ENCODE results near the gene LCN1.

LCN1 gene

DNA sequence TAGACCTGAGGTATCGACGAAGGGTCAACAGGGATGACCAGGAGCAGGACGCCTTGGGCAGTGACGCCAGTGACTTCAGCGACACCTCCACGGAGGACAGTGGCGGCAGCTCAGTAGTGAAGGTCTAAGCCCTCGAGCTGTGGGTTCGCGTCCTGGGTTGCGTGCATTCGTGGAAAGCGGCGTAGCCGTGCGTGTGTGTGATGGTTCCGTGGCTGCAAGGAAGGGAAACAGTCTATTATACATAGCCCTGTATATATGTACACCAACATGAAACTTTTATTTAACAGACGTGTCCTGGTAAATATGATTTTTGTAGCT is 33.3 kb upstream of the LCN1 start:
- in situ Hi-C loops (cut with HindIII; ENCODE audit: low sequenced_read_pairs) = no loop called here

- in situ Hi-C loops (cut with HindIII; ENCODE audit: low sequenced_read_pairs) = no loop called here
Observed at GRCh38 chr9:135488527-135488926, 32.7 kb upstream of the LCN1 start.

DNA sequence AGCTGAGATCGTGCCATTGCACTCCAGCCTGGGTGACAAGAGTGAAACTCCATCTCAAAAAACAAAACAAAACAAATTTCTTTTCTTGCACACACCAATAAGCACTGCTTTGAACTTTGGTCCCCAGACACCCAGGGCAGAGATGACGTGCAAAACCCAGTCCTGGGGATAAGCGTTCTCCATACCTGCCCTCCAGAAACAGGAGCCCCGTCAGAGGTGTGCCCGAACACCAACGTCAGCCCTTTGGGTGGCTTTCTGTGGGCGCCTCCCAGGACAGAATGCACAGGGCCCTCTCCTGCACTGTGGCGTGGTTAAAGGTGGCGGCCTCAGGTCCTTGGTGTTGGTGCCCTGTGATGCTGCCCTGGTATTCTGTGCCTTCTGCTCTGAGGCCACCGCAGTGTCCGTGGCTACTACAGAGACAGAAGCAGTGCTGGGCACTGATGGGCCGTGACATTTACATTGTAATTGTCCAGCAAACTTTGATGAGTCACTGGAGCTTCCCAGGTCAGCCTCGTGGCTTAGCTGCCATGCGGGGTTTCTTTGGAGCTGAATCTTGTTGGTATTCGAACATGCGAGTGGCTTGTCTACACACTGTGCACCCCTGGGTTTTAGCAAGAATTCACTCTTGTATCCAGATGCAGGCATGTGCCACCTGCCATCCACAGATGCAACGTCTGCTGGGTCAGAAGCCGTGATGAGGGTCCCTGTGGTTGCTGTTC is 31.9 kb upstream of the LCN1 start:
- in situ Hi-C loops (cut with HindIII; ENCODE audit: low sequenced_read_pairs) = no loop called here

DNA sequence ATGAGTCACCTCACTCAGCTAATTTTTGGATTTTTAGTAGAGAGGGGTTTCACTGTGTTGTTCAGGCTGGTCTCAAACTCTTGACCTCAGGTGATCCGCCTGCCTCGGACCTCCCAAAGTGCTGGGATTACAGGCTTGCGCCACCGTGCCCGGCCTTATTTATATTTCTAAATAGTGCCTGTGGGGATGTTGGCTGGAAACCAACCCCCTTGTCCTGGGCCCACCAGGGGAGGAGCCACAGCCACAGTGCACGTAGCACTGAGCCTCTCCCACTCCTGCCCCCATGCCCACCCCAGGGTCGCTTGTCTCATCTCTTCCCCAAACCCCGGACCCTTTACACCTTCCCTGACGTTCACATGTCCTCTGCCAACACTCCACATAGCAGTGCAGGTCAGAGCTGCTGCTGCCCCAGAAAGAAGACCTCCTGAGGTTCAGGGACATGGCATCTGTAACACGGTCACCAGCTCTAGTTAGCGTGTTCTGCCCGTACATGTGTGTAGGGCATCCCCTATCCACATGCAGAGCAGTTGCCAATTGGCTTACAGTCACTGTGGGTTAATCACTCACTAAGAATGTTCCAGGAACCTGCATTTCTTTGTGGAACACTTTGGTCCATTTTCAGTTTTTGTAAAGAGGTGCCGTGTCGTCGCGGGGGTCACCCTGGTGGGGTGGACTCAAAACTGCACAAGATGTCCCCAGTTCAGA is 30.9 kb upstream of the LCN1 start:
- in situ Hi-C loops (cut with HindIII; ENCODE audit: low sequenced_read_pairs) = no loop called here

DNA sequence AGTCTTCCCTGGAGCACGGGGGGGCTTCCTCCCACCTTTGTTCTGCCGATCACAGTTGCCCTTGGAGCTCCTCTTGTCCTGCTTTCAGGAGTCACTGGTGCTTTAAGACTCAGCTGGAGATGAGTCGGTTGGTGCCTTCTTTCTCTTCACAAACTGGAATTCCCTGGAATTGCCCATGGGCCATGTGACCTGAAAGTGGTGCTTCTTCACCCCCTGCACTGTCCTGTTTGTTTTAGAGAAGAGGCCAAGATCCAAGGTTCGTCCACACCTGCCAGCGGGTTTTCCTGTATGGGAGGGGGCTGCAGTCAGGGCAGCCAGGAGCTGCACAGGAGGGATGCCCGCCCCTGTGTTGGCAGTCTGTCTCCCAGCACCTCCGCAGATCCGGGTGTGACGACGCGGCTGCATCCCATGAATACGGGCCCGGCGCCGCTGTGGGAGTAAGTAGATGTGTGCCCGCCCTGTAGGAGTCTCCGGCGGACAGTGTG is 30.2 kb upstream of the LCN1 start:
- in situ Hi-C loops (cut with HindIII; ENCODE audit: low sequenced_read_pairs) = no loop called here

GRCh38 chr9:135491764-135492163 is 29.5 kb upstream of the LCN1 start:
- in situ Hi-C loops (cut with HindIII; ENCODE audit: low sequenced_read_pairs) = no loop called here

GRCh38 chr9:135492886-135493669 is 28.2 kb upstream of the LCN1 start:
- in situ Hi-C loops (cut with HindIII; ENCODE audit: low sequenced_read_pairs) = no loop called here

- in situ Hi-C loops (cut with HindIII; ENCODE audit: low sequenced_read_pairs) = no loop called here
Observed at GRCh38 chr9:135494791-135495559, 26.3 kb upstream of the LCN1 start.

- in situ Hi-C loops (cut with HindIII; ENCODE audit: low sequenced_read_pairs) = no loop called here
Observed at GRCh38 chr9:135498381-135499126, 22.7 kb upstream of the LCN1 start.

DNA sequence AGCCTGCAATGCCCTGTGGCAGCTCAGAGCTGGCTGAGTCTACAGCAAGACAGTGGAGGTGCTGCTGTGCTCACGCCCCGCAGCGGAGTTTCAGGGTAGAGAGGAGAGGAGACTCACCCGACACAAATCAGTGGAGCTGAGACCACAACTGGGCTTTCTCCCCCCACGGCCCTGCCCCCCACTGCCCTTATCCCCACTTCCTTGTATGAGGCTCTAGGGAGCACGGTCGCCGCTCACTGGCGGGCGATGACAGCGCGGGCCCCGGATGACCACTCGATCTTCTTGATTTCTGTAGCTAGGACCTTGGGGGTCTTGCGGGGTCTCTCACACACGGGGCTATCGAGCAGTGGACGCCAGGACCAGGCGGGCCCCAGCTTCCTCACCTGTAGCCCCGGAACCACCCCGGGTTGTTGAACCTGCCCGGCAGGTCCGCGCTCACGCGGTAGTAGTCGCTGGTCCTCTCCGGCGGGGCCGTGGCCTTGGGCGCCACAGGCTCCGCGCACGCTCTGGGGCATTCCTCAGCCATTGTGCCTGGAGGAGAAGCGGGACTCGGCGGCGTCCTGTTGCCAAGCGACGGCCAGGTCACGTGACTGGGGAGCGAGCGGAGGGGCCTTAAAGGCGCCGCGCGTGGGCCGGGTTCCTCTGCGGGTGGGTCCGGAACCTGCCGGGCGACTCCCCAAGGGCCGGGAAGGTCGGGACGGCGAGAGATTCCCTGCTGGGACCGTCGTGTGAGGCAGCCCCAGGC is 21.7 kb upstream of the LCN1 start:
- in situ Hi-C loops (cut with HindIII; ENCODE audit: low sequenced_read_pairs) = no loop called here

GRCh38 chr9:135500071-135500524 is 21.1 kb upstream of the LCN1 start:
- in situ Hi-C loops (cut with HindIII; ENCODE audit: low sequenced_read_pairs) = no loop called here

GRCh38 chr9:135500525-135501260 is 20.5 kb upstream of the LCN1 start, which contains the start of gene MRPS2:
TSS of gene MRPS2 (plus strand) at chr9:135500682. CDS start at chr9:135500711, 29 bp downstream.
- in situ Hi-C loops (cut with HindIII; ENCODE audit: low sequenced_read_pairs) = no loop called here

DNA sequence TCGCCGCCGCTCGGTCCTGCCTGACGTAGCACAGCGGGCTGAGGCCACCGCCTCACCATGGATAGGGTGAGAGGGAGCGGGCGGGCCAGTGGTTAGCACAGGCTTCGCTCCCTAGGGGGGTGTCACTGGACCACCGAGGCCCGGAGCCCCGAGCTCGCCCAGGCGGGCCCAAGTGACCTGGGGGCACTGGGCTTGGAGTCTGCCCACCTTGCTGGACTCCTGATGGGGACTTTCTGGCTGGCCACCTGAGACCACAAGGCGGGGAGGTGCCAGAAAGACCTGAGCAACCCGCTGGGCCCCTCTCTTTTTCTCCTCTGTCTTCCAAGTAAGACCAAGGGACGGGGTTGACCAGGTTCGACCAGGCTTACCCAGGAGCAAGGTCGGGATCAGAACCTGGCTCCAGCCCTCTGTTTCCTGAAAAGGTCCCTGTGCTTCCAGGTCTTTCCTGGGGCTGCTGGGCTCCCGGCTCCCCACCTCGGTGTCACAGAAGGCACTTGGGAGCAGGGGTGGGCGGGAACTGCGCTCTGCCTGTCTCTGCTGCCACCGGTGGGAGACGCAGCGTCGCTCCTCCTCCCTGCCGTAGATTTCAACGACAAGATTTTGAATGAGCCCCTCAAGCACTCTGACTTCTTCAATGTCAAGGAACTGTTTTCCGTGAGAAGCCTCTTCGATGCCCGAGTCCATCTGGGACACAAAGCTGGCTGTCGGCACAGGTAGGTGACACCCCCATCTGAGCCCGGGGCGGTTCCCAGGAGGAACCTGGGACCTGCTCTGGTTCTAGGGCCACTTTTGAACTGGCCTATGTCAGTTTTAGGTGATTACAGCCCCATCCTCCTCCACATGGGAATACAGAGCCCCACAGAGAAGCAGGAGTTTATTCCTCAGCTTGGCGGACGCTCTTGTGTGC is 19.7 kb upstream of the LCN1 start:
- in situ Hi-C loops (cut with HindIII; ENCODE audit: low sequenced_read_pairs) = no loop called here

GRCh38 chr9:135502168-135502872 is 18.9 kb upstream of the LCN1 start:
- in situ Hi-C loops (cut with HindIII; ENCODE audit: low sequenced_read_pairs) = no loop called here

DNA sequence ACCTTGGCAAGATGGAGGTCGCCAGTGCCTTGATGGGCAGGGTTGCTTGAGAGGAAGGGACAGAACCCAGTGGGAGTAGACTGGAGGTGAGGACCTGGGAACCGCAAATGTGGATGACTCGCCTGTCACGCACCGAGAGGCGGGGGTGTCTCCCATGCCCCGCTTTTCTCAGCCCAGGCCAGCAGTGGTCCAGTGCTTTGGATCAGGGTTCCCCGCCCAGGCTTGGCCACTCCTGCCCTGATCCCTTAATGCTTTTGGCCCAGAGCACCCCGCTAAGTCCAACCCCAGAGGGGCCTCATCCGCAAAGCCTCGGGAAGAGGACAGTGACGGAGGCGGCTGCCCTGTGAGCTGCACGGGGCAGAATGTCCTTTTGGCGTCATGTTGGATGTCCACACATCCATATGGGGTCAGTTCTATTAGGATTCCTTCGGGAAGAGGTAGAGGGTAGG is 18.3 kb upstream of the LCN1 start:
- in situ Hi-C loops (cut with HindIII; ENCODE audit: low sequenced_read_pairs) = no loop called here

GRCh38 chr9:135503371-135504261 is 17.6 kb upstream of the LCN1 start:
- in situ Hi-C loops (cut with HindIII; ENCODE audit: low sequenced_read_pairs) = no loop called here

All from DLD1 (cell line).